GM18951 (cell line): ENCODE results near the gene ASTN2.

ENCODE experiments used
- POLR2A ChIP-seq: IDR thresholded peaks from 4 replicates; pipeline ENCODE4 v1.6.1; 2011; ENCODE audit warnings: mild to moderate bottlenecking; ENCODE audit not compliant: insufficient read length, insufficient read depth; ENCODE audit errors: extremely low read depth
- in situ Hi-C: fragments of 300-500 bp; cut with MboI; formaldehyde crosslinking; loops from one replicate; pipeline ENCODE4 v1.12.0; 2022; ENCODE audit warnings: low sequenced_read_pairs, mixed read lengths, inconsistent platforms; ENCODE audit not compliant: unreplicated experiment

Gene ASTN2

DNA sequence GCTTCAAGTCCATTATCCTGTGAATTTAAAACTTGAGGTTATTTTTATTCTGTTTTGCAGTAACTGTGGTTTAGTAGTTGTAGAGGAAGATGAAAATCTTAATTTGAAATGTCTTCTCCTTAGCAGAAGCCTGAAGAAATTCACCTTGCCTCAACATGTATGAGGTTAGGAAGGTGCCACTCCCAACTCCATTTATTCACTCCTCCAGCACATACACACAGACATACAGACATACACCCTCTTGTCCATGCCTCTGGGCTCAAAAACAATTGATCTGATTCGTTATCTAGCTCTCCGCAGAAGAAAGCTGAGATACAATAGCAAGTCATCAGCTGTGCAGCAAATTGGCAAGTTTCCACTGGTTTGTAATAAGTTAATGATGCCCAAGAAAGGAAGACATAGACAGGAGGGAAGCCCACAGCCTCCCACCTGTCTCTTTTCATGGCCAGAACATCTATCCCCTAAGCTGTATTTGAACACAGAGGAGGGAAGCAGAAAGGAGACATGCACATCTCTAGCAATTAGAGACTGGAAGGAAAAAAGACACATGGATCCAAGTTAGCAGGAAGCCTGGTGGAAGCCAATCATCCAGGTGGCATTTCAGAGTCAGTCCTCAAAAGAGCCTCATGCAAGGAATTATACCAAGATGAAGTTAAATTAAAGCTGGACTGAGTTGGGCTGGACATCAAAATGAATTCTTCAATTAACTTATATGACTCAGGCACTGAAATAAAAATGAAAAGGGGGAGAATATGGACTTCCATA is 257.9 kb downstream of the ASTN2 start:
- in situ Hi-C loops: no loop called here
- no peak for TF ChIP-seq POLR2A

DNA sequence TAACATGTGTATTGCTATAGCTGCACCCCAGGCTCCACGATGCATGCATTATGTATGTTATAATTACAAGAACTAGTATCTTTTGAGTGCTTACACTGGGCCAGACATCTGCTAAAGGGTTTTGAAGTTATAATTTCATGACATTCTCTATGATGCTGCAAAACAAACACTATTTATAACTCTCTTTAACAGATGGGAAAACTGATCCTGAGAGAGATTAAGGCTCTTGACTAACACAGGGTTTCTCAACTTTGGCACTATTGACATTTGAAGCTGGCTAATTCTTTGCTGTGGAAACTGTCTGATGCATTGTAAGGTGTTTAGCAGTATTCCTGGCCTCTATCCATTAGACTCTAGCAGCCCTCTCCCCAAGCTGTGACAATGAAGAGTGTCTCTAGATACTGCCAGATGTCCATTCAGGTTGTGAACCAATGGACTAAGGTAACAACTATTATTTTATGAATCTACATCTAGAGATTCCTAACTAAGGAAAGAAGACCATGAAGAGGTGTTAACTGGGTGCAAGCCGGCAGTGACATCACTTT is 258.6 kb downstream of the ASTN2 start:
- no peak for TF ChIP-seq POLR2A
- in situ Hi-C loops: no loop called here

DNA sequence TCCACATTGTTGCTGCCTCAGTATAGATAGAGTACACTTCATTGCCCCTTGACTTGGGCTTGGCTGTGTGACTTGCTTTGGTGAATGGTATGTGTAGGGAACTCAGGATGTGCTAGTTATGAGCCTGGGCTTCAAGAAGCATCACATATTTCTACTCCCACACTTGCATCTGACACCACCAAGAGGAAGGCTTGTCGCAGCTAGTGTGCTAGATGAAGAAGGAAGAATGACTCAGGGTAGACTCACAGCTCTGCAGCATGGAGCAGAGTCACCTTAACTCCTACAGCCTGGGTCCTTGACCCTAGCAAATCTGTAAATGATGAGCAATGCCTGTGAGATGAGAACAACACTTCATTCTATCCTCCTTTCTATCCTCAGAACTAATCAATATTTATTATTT is 261.8 kb downstream of the ASTN2 start:
- TF ChIP-seq POLR2A: no peak
- in situ Hi-C loops: no loop called here

DNA sequence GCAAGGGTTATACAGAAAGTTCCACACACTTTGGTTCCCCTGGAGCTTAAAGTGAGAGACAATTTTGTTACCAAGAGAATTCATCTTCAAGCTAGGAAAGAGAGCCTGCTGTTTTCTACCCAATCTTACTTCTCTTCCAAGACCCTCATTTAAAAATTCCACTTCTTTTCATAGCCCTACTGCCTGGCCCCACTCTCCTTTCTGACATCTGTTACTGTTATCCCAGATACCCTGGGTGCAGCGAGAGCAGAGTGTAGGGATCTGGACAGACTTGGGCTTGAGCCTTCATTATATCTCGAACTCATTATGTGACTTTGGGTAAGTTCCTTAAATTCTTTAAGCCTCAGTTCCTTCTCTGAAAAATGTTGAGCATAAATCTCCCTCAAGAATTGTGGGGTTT is 263.1 kb downstream of the ASTN2 start:
- no peak for TF ChIP-seq POLR2A
- in situ Hi-C loops: no loop called here

DNA sequence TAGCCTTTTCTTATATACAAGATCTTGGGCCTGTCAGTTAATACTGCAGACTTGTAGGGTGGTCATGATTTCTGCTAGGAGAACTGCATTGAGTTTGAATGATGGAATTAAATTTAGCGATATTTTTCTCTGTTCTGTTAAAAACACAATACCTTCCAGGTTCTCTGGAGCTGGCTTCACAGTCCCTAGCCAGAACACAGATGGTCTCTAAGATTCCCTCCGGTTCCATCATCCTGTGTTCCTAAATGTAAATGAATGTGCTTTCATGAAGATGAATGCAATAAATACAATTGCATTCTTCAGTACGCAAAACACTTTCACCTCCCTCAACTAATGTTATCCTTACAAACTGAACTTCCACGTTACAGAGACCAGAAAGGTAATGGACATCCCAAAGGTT is 264.9 kb downstream of the ASTN2 start:
- TF ChIP-seq POLR2A: no peak
- in situ Hi-C loops: no loop called here

DNA sequence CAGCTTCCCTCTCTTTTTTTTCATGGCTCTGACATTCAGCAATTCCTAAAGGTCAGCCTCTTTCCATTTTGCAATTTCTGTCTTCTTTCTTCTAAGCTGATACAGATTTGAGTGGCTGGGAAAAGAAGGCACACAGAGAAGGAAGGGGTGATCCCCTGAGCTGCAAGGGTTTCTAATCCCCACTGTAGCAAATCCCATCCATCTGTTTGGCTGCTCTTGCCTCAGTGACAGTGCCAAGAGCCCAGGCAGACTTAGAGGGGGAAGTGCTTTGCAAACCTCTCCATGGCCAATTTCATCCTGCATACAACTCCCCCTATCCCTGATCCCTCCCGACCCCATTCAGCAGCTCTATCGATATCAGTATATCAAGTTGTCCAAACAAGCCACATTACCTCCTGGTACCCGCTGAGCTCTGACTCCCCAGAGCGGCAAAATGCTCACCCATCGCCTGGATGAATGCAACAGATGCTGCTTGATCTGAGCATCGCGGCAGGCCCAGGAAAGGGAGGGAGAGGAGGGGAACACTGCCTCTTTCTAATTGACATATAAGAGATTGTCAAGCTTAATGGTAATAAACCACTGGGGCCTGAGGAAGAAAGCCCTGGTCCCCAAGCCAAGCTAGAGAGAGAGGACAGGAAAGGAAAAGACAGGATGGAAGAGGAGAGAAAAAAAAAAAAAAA is 268.9 kb downstream of the ASTN2 start:
- in situ Hi-C loops: no loop called here
- TF ChIP-seq POLR2A: no peak

DNA sequence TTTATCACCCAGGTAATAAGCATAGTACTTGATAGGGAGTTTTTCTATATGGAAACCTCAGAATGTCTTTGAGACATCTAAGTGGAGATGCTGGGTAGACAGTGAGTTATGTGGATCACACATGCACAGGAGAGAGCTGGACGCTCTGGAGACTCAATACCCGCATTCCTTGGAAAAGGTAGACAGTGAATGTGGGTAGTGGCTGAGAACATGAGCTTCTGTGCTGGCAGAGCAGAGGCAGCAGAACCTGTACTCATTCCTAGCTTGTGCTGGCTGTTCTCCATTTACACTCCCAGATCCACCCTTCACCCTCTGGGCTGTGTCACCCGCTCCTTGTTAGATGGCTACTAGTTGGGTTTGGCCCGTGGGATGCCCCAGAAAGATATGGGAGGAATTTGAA is 269.8 kb downstream of the ASTN2 start:
- TF ChIP-seq POLR2A: no peak
- in situ Hi-C loops: no loop called here

DNA sequence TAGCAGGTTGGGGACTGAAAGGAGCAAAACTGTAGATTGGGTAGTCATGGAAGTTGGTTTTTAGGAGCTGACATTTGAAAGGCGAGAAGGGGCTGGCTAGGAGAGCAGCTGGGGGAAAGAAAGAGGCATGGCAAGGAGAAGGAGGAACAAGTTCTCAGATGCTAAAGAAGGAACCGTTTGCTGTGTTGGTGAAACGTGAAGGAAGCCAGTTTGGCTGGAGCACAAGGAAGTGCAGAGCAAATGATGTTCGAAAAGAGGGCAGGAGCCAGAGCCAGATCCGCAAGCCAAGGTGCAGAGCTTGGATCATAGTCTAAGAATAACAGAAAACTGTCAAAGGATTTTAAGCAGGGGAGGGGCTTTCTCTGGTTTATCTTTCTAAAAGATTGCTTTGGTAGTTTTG is 276.6 kb downstream of the ASTN2 start:
- in situ Hi-C loops: no loop called here

DNA sequence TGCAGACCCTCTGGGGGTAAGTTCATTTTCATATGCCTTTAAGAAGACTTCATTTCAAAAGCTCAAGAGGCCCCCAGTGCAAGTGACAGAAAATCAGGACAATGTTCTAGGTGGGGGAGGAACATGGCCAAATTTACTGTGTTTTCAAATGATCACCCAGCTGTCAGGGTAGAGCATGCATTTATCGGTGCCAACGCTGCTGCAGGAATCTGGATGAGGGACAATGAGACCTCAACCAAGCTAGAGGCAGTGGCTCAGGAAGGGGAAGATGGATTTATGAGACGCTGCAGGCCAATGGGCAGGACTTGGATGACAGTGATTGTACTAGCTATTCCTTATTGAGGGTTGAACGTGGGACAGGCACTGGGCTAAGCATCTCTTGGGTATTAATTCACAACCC is 278.4 kb downstream of the ASTN2 start:
- no peak for TF ChIP-seq POLR2A

More for the DNA sequence above, 276.6 kb downstream of the ASTN2 start:
- TF ChIP-seq POLR2A: no peak

DNA sequence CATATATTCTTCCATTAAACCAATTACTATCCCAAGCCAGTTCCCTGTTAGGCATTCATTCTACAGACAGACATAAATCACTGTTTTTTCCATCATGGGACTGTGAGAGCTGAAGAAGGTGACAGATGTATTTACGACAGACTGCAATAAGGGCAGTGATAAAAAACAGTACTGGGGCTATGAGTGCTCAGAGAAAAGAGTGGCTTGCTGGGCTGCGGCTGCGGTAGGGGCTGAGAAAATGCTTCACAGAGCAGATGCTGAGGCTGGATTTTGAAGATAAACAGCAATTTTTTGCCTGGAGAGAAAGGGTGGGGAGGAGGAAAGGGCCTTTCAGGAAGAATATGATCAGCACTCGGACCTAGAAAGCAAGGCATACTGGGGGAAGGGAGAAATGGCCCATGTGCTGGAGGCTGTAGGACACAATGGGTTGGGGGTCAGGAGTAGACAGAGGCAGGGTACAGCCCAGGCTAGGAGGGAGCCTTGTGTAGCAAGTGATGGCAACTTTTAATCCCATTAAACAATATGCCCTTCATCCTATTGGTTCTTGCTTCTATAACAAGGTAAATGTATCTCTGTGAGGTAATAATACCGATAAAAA is 279.3 kb downstream of the ASTN2 start:
- no peak for TF ChIP-seq POLR2A
- in situ Hi-C loops: no loop called here

More for the DNA sequence above, 278.4 kb downstream of the ASTN2 start:
- in situ Hi-C loops: no loop called here

DNA sequence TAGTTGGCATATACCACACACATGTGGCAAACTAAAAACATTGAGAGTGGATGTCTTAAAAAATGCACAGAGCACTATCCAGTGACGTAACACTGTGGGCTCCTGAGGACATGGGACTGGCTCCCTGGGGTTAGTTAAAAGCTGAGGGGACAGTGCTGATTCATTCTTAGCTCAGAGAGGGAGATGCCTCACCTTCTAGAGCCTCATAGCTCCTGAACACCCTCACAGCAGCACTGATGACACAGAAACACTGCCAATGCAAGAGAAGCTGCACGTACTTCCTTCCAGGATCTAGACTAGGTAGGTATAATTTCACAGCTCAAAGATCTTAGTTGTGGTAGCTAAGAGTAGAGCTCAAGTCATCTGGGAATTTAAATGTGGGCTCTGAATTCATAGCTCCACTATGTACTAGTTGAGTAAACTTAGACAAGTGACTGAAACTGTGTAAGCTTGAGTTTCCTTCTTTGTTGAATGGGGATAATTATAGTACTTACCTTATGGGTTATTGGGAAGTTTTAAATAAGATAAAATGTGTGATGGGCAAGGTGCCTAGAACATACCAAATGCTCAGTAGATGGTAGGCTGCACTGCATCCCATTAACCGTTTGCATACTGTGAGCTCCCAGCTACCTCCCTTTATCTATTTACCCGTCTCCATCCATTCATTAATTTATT is 279.9 kb downstream of the ASTN2 start:
- no peak for TF ChIP-seq POLR2A
- in situ Hi-C loops: no loop called here

DNA sequence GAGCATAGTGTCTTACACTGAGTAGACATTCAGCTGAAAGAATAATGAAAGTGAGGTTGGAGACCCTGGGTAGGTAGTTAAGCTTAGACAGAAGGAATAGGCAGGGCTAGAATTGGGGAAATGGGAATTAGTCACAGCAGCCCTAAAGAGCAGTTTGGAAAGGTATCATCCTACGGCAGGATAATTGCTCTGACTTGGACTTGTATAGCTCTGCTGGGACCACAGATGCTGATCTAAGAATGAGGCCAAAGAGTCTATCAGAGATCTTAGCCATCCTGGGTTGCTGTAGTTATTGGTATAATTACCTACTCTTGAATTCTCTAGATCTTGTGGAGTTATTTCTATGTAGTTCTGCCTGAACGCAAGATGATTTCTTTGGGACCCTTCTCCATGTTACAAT is 288.0 kb downstream of the ASTN2 start:
- TF ChIP-seq POLR2A: no peak
- in situ Hi-C loops: no loop called here

DNA sequence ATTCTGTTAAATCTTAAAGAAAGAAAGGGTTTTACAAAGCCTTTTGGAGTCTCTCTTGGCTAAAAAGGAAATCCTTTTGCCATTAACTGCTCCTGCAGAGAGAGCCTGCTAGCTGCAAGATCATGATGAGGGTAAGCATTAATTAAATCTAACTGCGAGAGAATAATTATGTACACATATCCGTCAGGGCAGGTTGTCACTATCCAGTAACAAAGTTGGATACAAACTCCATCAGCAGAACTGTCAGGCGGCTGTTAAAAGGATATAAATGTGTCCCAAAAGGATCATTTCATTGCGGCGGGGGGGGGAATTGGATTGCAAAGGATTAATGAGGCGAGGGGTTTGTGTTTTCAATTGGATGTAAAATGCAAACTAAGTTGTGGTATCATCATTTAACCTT is 289.3 kb downstream of the ASTN2 start:
- in situ Hi-C loops: no loop called here
- no peak for TF ChIP-seq POLR2A
